ENCODE results near the gene RPL5. TPM values are rescaled to one million over a fixed set of nuclear protein-coding genes. Genes with fewer than 3 reads are reported as not detected.

The RPL5 gene
- total RNA-seq, 2 experiments from 2014 or later = 1,359 to 1,602 TPM

- Mint-ChIP-seq H3K4me1 (peaks cover 24% of the 10 kb centered on the region), H3K4me3 (no peak overlapping the region), H3K27me3 (no peaks in the 10 kb centered on the region), H3K27ac (no peak overlapping the region), H3K9me3 (ENCODE audit: low read depth) (no peaks in the 10 kb centered on the region), H3K36me3 (ENCODE audit: low read depth) (peaks cover 4% of the 10 kb centered on the region)
- POLR2A ChIA-PET = no interaction called here
- DNase-seq = no peak
- no peak for ATAC-seq
- intact Hi-C loops (cut with DNase I, micrococcal nuclease) = no loop called here
- CTCF ChIA-PET = interaction anchor here (0.7 to 9.4 kb wide), 3 partner anchors 105 to 186 kb away, joined by 4 to 167 read pairs (median 156); partner anchors contain the start of gene DIPK1A
Observed at GRCh38 chr1:92855236-92855635, 23.4 kb downstream of the RPL5 start.

- Mint-ChIP-seq H3K27ac (no peak overlapping the region), H3K4me1 (peaks cover 17% of the 10 kb centered on the region), H3K4me3 (no peak overlapping the region), H3K36me3 (ENCODE audit: low read depth) (peaks cover 4% of the 10 kb centered on the region), H3K27me3 (no peaks in the 10 kb centered on the region), H3K9me3 (ENCODE audit: low read depth) (no peaks in the 10 kb centered on the region)
- ATAC-seq (no peak), DNase-seq (no peak)
- ChIA-PET POLR2A (interaction anchor here (1.0 kb wide), 1 partner anchor 104 kb away, joined by 3 read pairs; no protein-coding TSS in a partner anchor), CTCF (interaction anchor here (0.7 to 9.4 kb wide), 29 partner anchors 9 to 274 kb away, joined by 3 to 167 read pairs (median 6); partner anchors contain the start of genes DIPK1A and RPL5)
- intact Hi-C loops (cut with DNase I, micrococcal nuclease) = loop anchor here (2.0 kb wide), 2 partner anchors 111 to 205 kb away; no protein-coding TSS in a partner anchor
Observed at GRCh38 chr1:92857817-92858216, 26.0 kb downstream of the RPL5 start.

GRCh38 chr1:92858564-92859399 lies 26.9 kb downstream of the RPL5 start:
- POLR2A ChIA-PET = interaction anchor here (1.0 kb wide), 1 partner anchor 103 kb away, joined by 3 read pairs; no protein-coding TSS in a partner anchor
- Mint-ChIP-seq H3K36me3 (ENCODE audit: low read depth) (peaks cover 4% of the 10 kb centered on the region), H3K4me3 (peak overlapping the region; percentile 48), H3K27me3 (no peaks in the 10 kb centered on the region), H3K4me1 (peaks cover 17% of the 10 kb centered on the region), H3K9me3 (ENCODE audit: low read depth) (no peaks in the 10 kb centered on the region), H3K27ac (peak overlapping the region; percentile 48)
- intact Hi-C loops (cut with DNase I, micrococcal nuclease) = loop anchor here (1.0 to 2.0 kb wide), 4 partner anchors 102 to 204 kb away; no protein-coding TSS in a partner anchor
- peak; percentile 86 for ATAC-seq
- peak; percentile 58 for DNase-seq
- CTCF ChIA-PET = interaction anchor here (0.5 to 9.4 kb wide), 71 partner anchors 8 to 757 kb away, joined by 3 to 167 read pairs (median 4); partner anchors contain the start of genes DIPK1A, MTF2 and RPL5

- no peak for DNase-seq
- Mint-ChIP-seq H3K4me1 (peaks cover 15% of the 10 kb centered on the region), H3K27me3 (no peaks in the 10 kb centered on the region), H3K9me3 (ENCODE audit: low read depth) (no peaks in the 10 kb centered on the region), H3K36me3 (ENCODE audit: low read depth) (peaks cover 4% of the 10 kb centered on the region), H3K4me3 (peak overlapping the region; percentile 48), H3K27ac (peak overlapping the region; percentile 48)
- intact Hi-C loops (cut with DNase I, micrococcal nuclease) = loop anchor here (1.0 to 2.0 kb wide), 5 partner anchors 91 to 203 kb away; no protein-coding TSS in a partner anchor
- no peak for ATAC-seq
- CTCF ChIA-PET = interaction anchor here (0.6 to 9.4 kb wide), 61 partner anchors 8 to 1005 kb away, joined by 3 to 167 read pairs (median 4); partner anchors contain the start of genes DIPK1A, MTF2 and RPL5
- POLR2A ChIA-PET = no interaction called here
Observed at GRCh38 chr1:92859400-92860039, 27.7 kb downstream of the RPL5 start.

- no peaks in the 10 kb centered on the region for H3K36me3 Mint-ChIP-seq (ENCODE audit: low read depth)
Observed at GRCh38 chr1:92862605-92863004, 30.8 kb downstream of the RPL5 start.

GRCh38 chr1:92864131-92864530 lies 32.3 kb downstream of the RPL5 start:
- Mint-ChIP-seq H3K9me3 (ENCODE audit: low read depth) (no peaks in the 10 kb centered on the region), H3K4me3 (no peak overlapping the region), H3K36me3 (ENCODE audit: low read depth) (no peaks in the 10 kb centered on the region), H3K27me3 (no peaks in the 10 kb centered on the region), H3K4me1 (peaks cover 3% of the 10 kb centered on the region), H3K27ac (no peak overlapping the region)
- DNase-seq (no peak), ATAC-seq (no peak)
- CTCF ChIA-PET = interaction anchor here (0.7 to 4.9 kb wide), 10 partner anchors 11 to 137 kb away, joined by 3 to 35 read pairs (median 4); no protein-coding TSS in a partner anchor
- POLR2A ChIA-PET = no interaction called here
- intact Hi-C loops (cut with DNase I, micrococcal nuclease) = no loop called here

More at GRCh38 chr1:92862605-92863004, 30.8 kb downstream of the RPL5 start:
- H3K27ac Mint-ChIP-seq = no peak overlapping the region
- peaks cover 13% of the 10 kb centered on the region for H3K4me1 Mint-ChIP-seq
- intact Hi-C loops (cut with DNase I, micrococcal nuclease) = no loop called here
- H3K27me3 Mint-ChIP-seq = no peaks in the 10 kb centered on the region
- H3K4me3 Mint-ChIP-seq = no peak overlapping the region
- no peak for DNase-seq
- POLR2A ChIA-PET = no interaction called here
- no peaks in the 10 kb centered on the region for H3K9me3 Mint-ChIP-seq (ENCODE audit: low read depth)
- CTCF ChIA-PET = interaction anchor here (1.0 to 4.9 kb wide), 7 partner anchors 15 to 200 kb away, joined by 3 to 35 read pairs (median 4); no protein-coding TSS in a partner anchor
- no peak for ATAC-seq

GRCh38 chr1:92870591-92870990 lies 38.8 kb downstream of the RPL5 start:
- ChIA-PET POLR2A (interaction anchor here (0.6 to 0.7 kb wide), 2 partner anchors 37 to 239 kb away, joined by 3 to 6 read pairs; no protein-coding TSS in a partner anchor), CTCF (interaction anchor here (2.5 kb wide), 1 partner anchor 12 kb away, joined by 24 read pairs; no protein-coding TSS in a partner anchor)
- Mint-ChIP-seq H3K9me3 (ENCODE audit: low read depth) (no peaks in the 10 kb centered on the region), H3K4me3 (no peak overlapping the region), H3K4me1 (peaks cover 7% of the 10 kb centered on the region), H3K36me3 (ENCODE audit: low read depth) (peaks cover 13% of the 10 kb centered on the region), H3K27me3 (no peaks in the 10 kb centered on the region), H3K27ac (no peak overlapping the region)
- no peak for DNase-seq
- intact Hi-C loops (cut with DNase I, micrococcal nuclease) = no loop called here
- no peak for ATAC-seq

GRCh38 chr1:92872719-92873118 lies 40.9 kb downstream of the RPL5 start:
- Mint-ChIP-seq H3K9me3 (ENCODE audit: low read depth) (no peaks in the 10 kb centered on the region), H3K4me1 (peaks cover 20% of the 10 kb centered on the region), H3K4me3 (no peak overlapping the region), H3K36me3 (ENCODE audit: low read depth) (peaks cover 13% of the 10 kb centered on the region), H3K27ac (no peak overlapping the region), H3K27me3 (no peaks in the 10 kb centered on the region)
- DNase-seq (no peak), ATAC-seq (no peak)
- intact Hi-C loops (cut with DNase I, micrococcal nuclease) = no loop called here
- ChIA-PET CTCF (interaction anchor here (1.9 kb wide), 1 partner anchor 13 kb away, joined by 7 read pairs; no protein-coding TSS in a partner anchor), POLR2A (no interaction called here)

GRCh38 chr1:92874987-92875386 lies 43.1 kb downstream of the RPL5 start:
- Mint-ChIP-seq H3K4me1 (peaks cover 31% of the 10 kb centered on the region), H3K27ac (no peak overlapping the region), H3K36me3 (ENCODE audit: low read depth) (peaks cover 13% of the 10 kb centered on the region), H3K4me3 (no peak overlapping the region), H3K27me3 (no peaks in the 10 kb centered on the region), H3K9me3 (ENCODE audit: low read depth) (no peaks in the 10 kb centered on the region)
- ChIA-PET POLR2A (no interaction called here), CTCF (interaction anchor here (1.0 kb wide), 2 partner anchors 11 to 60 kb away, joined by 3 read pairs; no protein-coding TSS in a partner anchor)
- intact Hi-C loops (cut with DNase I, micrococcal nuclease) = loop anchor here in 1 of 2 experiments (5.0 kb wide), 1 partner anchor 87 kb away; the partner anchor contains the start of gene DIPK1A
- no peak for DNase-seq
- ATAC-seq = no peak

GRCh38 chr1:92876351-92876750 lies 44.5 kb downstream of the RPL5 start:
- intact Hi-C loops (cut with DNase I, micrococcal nuclease) = loop anchor here in 1 of 2 experiments (5.0 kb wide), 1 partner anchor 86 kb away; the partner anchor contains the start of gene DIPK1A
- no peak overlapping the region for H3K4me3 Mint-ChIP-seq
- no peak for DNase-seq
- H3K36me3 Mint-ChIP-seq (ENCODE audit: low read depth) = peaks cover 13% of the 10 kb centered on the region
- H3K27me3 Mint-ChIP-seq = no peaks in the 10 kb centered on the region
- no peak overlapping the region for H3K27ac Mint-ChIP-seq
- CTCF ChIA-PET = interaction anchor here (0.7 to 3.0 kb wide), 9 partner anchors 9 to 118 kb away, joined by 3 to 19 read pairs (median 4); no protein-coding TSS in a partner anchor
- peaks cover 28% of the 10 kb centered on the region for H3K4me1 Mint-ChIP-seq
- H3K9me3 Mint-ChIP-seq (ENCODE audit: low read depth) = no peaks in the 10 kb centered on the region
- ATAC-seq = no peak
- POLR2A ChIA-PET = interaction anchor here (0.7 to 1.0 kb wide), 2 partner anchors 9 to 90 kb away, joined by 3 read pairs; no protein-coding TSS in a partner anchor

All from activated CD4-positive, alpha-beta T cell treated with anti-CD3 and anti-CD28 coated beads for 36 hours (primary cell).